SJCRH30 (cell line): Measurements from ENCODE around the gene THSD4. TPM values are rescaled to one million over a fixed set of nuclear protein-coding genes. Genes with fewer than 3 reads are reported as not detected.

Source experiments
- DNase-seq, 2 experiments: peaks; one replicate each; pipeline ENCODE4 v3.0.0-alpha.2; 2015 to 2020
- H3K27ac ChIP-seq: fragments of 250-450 bp; sonication (Bioruptor Pico); 2 replicates; pipeline ENCODE4 v1.5.1; 2020; ENCODE audit warnings: mild to moderate bottlenecking, moderate library complexity
- H3K27me3 ChIP-seq: fragments of 250-450 bp; sonication (Bioruptor Pico); 2 replicates; pipeline ENCODE4 v1.5.1; 2020; ENCODE audit warnings: mild to moderate bottlenecking, moderate library complexity
- H3K36me3 ChIP-seq: fragments of 250-450 bp; sonication (Bioruptor Pico); 2 replicates; pipeline ENCODE4 v1.5.1; 2020; ENCODE audit warnings: mild to moderate bottlenecking, moderate library complexity
- H3K4me1 ChIP-seq: fragments of 250-450 bp; sonication (Bioruptor Pico); 2 replicates; pipeline ENCODE4 v1.5.1; 2020; ENCODE audit warnings: mild to moderate bottlenecking, moderate library complexity
- H3K4me3 ChIP-seq: fragments of 250-450 bp; sonication (Bioruptor Pico); 2 replicates; pipeline ENCODE4 v1.5.1; 2020; ENCODE audit warnings: mild to moderate bottlenecking, moderate library complexity
- H3K9me3 ChIP-seq: fragments of 250-450 bp; sonication (Bioruptor Pico); replicated peaks from 2 replicates; pipeline ENCODE4 v1.5.1; 2020; ENCODE audit warnings: mild to moderate bottlenecking, moderate library complexity
- total RNA-seq: library from RNA; depleted of rRNA; stranded (reverse); fragments of >200 nt; shearing (Covaris generic); gene quantifications from 2 replicates; pipeline ENCODE4 v1.2.3, GENCODE V29; 2014

Gene THSD4
- total RNA-seq, 1 experiment from 2014 or later = 20.7 TPM

DNA sequence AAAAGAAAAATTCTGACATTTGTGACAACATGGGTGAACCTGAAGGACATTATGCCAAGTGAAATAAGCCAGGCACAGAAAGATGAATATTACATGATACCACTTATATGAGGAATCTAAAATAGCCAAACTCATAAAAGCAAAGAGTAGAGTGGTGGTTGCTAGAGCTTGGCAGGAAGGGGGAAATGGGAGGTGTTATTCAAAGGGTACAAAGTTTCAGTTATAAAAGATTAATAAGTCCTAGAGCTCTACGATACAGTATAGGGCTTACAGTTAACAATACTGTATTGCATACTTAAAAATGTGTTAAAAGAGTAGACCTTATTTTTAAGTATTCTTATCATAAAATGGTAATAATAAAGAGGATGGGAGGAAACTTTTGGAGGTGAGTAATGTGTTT is 583.5 kb downstream of the THSD4 start:
- no peaks in the 10 kb centered on the region for H3K4me1 ChIP-seq
- H3K36me3 ChIP-seq = no peaks in the 10 kb centered on the region
- no peaks in the 10 kb centered on the region for H3K27me3 ChIP-seq
- no peak overlapping the region for H3K27ac ChIP-seq
- no peak for DNase-seq
- no peaks in the 10 kb centered on the region for H3K9me3 ChIP-seq
- no peak overlapping the region for H3K4me3 ChIP-seq

DNA sequence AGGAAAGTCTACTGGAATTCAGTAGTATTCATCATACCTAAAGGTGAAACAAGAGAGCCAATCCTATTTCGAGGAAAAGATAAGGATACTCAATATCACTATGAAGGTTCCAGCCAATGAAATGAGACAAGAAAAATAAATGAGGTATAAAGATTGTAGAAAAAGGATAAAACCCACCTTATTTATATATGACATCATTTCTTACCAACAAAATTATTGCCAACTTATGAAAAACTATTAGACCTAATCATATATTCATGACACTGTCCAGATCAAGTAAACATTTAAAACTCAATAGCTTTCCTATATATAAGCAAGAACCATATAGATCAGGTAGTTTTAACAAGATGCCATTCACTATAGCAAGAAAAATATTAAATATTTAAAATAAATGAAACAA is 584.7 kb downstream of the THSD4 start:
- H3K4me3 ChIP-seq = no peak overlapping the region
- no peaks in the 10 kb centered on the region for H3K9me3 ChIP-seq
- peaks cover 5% of the 10 kb centered on the region; the same call in 1 of the 2 replicates for H3K4me1 ChIP-seq
- no peak for DNase-seq
- no peaks in the 10 kb centered on the region for H3K36me3 ChIP-seq
- H3K27me3 ChIP-seq = no peaks in the 10 kb centered on the region
- no peak overlapping the region for H3K27ac ChIP-seq

DNA sequence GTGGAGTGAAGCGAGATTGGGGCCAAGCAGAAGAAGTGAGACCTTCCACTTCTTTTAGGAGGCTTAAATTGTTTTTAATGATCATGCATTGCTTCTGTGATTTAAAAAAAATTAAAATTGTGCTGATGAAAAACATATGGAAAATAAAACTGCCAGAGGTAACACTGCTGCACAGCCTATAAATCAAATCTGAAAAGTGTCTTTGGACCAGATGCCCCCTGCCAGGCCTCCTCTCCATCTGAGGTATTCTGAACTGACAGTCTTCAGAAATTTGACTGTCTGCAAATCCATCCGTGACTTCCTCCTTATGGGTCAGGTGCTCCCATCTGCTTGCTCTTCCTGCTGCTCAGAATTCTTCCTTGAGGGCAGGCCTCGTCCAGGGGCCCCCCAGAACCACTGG is 586.5 kb downstream of the THSD4 start:
- H3K4me3 ChIP-seq = no peak overlapping the region
- H3K27ac ChIP-seq = no peak overlapping the region
- peaks cover 22% of the 10 kb centered on the region for H3K4me1 ChIP-seq
- no peaks in the 10 kb centered on the region for H3K36me3 ChIP-seq
- H3K9me3 ChIP-seq = no peaks in the 10 kb centered on the region
- H3K27me3 ChIP-seq = no peaks in the 10 kb centered on the region
- no peak for DNase-seq

DNA sequence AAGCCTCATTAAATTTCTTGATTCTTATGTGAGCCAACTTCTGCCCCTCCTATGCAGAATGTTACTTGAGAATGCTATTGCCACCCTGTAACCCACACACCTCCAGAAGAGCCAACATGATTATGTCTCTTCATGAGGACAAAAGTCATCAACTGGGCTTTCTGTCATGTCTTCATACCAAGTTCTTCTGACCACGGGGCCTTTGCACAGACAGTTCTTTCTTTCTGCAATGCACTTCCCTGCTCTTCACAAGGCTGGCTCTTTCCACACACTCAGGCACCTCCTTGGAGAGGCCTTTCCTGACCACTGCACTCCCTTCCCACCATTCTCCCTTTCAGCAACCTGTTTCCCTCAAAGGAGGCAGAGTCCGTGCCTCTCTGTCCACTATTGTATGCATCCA is 587.2 kb downstream of the THSD4 start:
- DNase-seq = no peak
- no peak overlapping the region for H3K27ac ChIP-seq
- H3K9me3 ChIP-seq = no peaks in the 10 kb centered on the region
- no peaks in the 10 kb centered on the region for H3K27me3 ChIP-seq
- no peak overlapping the region for H3K4me3 ChIP-seq
- peaks cover 29% of the 10 kb centered on the region for H3K4me1 ChIP-seq
- no peaks in the 10 kb centered on the region for H3K36me3 ChIP-seq

DNA sequence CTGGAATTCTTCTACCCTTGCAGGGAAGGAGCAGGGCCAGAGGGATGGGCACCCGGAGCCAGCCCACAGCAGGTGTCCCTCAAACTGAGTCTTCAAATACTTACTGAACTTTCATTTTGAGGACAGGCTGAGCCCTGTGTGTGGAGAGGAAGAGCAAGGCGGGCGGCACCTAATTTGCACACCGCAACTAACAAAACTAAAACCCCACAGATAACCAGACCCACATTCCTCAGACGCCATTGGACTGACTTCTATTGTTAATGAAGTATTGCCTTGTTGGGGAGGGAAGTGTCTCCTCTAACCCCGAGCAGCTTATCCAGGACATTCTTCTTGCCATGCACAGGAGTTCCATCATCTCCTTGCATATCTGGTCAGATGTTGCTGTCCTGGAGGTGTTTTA is 589.9 kb downstream of the THSD4 start:
- H3K36me3 ChIP-seq = no peaks in the 10 kb centered on the region
- H3K9me3 ChIP-seq = no peaks in the 10 kb centered on the region
- H3K27ac ChIP-seq = peak overlapping the region; percentile 26; the same call in 1 of the 2 replicates
- no peak overlapping the region for H3K4me3 ChIP-seq
- peak; percentile 56 to 59 for DNase-seq
- H3K27me3 ChIP-seq = no peaks in the 10 kb centered on the region
- peaks cover 55% of the 10 kb centered on the region for H3K4me1 ChIP-seq

DNA sequence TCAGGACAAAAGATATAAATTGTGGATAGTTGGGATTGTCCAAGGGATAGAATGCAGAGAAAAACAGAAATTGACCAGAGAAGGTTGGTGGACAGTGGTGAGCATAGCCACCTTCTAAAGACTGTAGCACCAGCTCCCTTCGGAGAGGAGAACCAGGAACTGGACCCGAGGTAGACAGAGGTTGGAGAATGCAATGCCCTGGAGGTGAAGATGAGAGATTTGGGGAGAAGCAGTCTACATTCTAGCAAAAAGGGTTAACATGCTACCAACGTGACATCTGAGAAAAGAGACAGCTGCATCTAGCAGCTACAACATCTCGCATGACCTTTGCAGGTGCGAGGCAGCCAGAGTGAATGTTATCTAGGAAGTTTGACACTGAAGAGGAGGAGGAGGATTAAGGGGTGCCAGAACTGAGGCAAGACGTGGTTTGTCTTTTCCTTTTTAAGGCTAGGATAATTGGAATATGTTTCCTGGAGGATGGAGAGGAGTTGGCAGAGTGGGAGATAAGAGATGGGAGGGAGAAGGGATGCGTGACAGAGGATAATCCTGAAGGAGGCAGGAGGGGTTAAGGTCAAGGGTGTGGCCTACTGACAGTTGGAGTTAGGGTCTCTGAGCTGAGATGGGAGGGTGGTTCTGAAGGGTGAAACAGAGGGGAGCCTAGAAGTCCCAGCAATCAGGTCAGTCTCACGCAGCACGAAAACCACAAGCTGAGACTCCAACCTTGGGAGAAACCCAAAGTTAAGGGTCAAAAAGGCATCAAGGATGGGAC is 591.4 kb downstream of the THSD4 start:
- no peak for DNase-seq
- H3K27me3 ChIP-seq = no peaks in the 10 kb centered on the region

DNA sequence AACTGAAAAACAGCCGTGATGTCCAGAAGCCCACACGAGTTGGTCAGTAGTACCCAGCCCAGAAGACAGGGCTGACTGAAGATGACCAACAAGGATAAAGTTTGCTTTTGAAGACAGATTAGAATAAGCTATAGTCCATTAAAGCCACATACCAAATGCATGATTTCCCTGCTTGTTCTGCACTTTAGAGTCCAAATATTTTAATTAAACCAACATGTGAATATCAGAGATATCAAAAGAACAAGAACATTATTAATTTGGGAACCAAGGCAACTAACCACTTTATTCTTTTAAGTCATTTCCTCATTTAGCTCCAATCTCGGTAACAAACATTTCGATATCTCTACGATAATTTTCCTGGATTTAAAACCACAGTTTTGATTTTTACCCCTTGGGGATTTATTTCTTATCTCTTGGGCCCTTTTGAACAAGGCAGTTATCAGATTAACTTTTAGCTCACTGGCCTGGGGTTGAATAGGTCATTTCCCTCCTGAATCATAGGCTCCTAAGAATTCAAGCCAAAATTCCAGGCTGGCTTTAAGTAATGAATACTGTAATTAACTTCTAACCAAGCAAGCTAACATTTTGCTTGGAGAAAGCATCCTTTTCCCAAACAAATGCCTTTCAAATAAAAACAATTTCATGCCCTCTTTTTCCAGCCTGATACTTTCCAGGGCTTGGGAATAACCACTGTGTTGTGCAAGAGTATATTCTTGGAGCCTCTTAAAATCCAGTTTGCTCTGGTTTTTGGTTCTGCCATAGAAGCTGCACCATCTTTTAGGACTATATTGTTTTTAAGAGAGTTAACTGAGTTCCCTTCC is 592.2 kb downstream of the THSD4 start:
- Histone ChIP-seq H3K27me3 (no peaks in the 10 kb centered on the region), H3K4me1 (peaks cover 61% of the 10 kb centered on the region), H3K4me3 (no peak overlapping the region), H3K27ac (peak overlapping the region; percentile 68), H3K9me3 (no peaks in the 10 kb centered on the region), H3K36me3 (no peaks in the 10 kb centered on the region)
- no peak for DNase-seq

More for the DNA sequence above, 591.4 kb downstream of the THSD4 start:
- peaks cover 59% of the 10 kb centered on the region for H3K4me1 ChIP-seq
- peak overlapping the region; percentile 68 for H3K27ac ChIP-seq
- no peaks in the 10 kb centered on the region for H3K9me3 ChIP-seq
- H3K4me3 ChIP-seq = no peak overlapping the region
- H3K36me3 ChIP-seq = no peaks in the 10 kb centered on the region

DNA sequence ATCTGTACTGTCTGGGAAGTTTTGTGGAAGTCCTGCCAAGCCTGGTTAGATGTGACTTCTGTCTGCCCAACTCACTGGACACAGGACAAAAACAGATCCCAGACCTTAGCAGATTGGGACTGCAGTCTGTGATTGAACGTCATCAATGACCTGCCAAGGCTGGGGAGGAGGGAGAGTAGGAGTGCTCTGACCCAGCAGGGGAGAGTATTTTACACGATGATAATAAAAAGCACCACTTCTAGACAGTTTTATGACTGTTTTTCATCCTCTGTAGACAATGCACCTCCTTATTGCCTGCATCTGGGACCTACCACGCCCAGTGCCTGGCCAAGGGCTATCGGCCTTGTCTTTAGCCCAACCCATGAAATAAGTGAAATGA is 592.8 kb downstream of the THSD4 start:
- no peak for DNase-seq
- no peak overlapping the region for H3K4me3 ChIP-seq
- H3K9me3 ChIP-seq = no peaks in the 10 kb centered on the region
- H3K4me1 ChIP-seq = peaks cover 67% of the 10 kb centered on the region
- H3K27me3 ChIP-seq = no peaks in the 10 kb centered on the region
- no peaks in the 10 kb centered on the region for H3K36me3 ChIP-seq
- peak overlapping the region; percentile 68 for H3K27ac ChIP-seq

DNA sequence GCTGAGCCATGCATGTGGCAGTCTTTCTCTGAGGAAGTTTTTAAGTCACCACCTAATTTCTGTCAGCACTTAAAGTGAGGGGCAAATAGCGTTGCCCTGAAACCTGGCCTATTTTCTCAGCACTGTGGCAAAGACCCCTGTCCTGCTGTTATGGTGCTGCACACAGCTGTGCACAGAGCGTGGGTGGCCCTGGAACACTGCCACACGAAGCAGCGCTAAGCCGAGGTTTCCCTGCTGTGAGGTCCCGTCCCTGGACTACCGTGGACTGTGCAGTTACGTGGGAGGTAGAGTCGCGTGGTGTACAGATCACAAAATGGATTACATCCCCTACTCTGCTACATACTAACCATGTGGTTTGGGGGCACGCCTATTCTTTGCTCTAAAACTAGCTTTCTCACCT is 593.5 kb downstream of the THSD4 start:
- H3K4me3 ChIP-seq = peak overlapping the region; percentile 8
- peak; percentile 92 to 96 for DNase-seq
- H3K36me3 ChIP-seq = no peaks in the 10 kb centered on the region
- H3K9me3 ChIP-seq = no peaks in the 10 kb centered on the region
- H3K27me3 ChIP-seq = no peaks in the 10 kb centered on the region
- peaks cover 74% of the 10 kb centered on the region for H3K4me1 ChIP-seq
- peak overlapping the region; percentile 68 for H3K27ac ChIP-seq

DNA sequence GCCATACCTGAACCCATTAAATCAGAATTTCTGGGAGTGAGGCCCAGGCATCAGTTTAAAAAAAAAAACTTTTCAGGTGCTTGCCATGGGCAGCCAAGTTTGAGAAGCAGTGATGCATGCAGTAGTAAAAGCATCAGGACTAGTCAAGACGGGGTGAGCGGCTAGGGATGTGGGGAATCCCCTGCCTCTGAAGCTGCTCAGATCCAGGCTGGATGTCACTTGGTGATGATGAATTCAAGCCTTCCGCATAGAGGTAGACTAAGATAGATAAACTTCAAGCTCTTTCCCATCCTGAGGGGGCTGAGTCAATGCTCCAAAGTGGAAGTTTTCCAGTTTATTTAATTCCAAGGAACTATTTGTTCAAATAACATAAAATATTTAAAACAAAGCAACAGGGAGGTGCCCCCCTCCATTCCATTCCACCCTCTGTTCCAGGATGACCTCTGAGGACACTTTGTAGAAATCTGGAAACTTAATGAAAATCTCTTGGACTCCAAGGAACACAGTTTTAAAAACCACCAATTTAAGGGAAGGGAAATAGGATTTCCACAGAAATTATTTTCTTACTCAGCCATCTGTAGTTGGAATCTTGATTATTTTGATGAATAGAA is 594.6 kb downstream of the THSD4 start:
- DNase-seq = no peak
- Histone ChIP-seq H3K27ac (no peak overlapping the region), H3K4me1 (peaks cover 70% of the 10 kb centered on the region), H3K9me3 (no peaks in the 10 kb centered on the region), H3K36me3 (no peaks in the 10 kb centered on the region), H3K4me3 (no peak overlapping the region), H3K27me3 (no peaks in the 10 kb centered on the region)

DNA sequence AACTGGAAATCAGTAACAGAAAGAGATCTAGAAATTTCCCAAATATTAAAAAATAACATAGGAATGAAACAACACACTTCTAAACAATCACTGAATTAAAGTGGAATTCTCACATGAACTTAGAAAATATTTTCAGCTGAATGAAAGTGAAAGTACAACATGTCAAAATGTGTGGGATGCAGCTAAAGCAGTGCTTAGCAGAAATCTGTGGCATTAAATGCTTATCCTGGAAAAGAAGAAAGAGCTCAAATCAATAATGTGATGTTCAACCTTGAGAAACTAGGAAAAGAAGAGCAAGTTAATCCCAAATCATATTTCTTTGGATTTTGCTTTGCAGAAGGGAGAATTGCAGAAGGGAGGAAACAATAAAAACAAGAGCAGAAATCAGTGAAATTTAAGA is 596.9 kb downstream of the THSD4 start:
- no peak for DNase-seq
- Histone ChIP-seq H3K9me3 (no peaks in the 10 kb centered on the region), H3K36me3 (no peaks in the 10 kb centered on the region), H3K4me3 (no peak overlapping the region), H3K27ac (no peak overlapping the region), H3K27me3 (no peaks in the 10 kb centered on the region), H3K4me1 (peaks cover 55% of the 10 kb centered on the region)

DNA sequence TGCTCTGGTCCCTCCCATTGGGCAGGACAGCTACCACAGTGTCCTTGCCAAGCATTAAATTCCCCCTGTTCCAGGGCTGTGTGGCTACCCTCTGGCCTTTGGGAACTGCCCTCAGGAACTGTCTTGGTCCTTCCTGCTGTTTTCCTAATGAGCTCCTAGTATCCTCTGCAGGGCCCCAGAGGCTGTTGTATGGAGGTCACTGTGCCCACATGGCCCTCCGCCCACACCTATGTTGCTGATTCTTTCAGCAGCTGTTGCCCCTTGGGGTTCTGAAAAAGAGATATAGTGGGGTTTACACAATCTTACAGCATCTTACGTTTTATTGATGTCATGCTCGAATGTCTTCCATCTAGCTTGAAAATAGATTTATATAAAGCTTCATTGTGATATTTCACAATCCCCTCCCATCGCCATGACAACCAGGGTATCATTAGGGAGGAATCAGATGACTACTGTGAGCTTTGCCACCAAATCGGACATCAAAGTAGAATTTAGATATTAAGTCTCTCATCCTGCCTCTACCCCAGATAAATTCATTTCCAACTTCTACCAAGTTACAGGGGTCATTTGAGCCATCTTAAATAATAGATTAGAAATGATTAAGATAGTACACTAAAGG is 598.0 kb downstream of the THSD4 start:
- H3K9me3 ChIP-seq = no peaks in the 10 kb centered on the region
- peak; percentile 63 to 87 for DNase-seq
- H3K4me3 ChIP-seq = no peak overlapping the region

DNA sequence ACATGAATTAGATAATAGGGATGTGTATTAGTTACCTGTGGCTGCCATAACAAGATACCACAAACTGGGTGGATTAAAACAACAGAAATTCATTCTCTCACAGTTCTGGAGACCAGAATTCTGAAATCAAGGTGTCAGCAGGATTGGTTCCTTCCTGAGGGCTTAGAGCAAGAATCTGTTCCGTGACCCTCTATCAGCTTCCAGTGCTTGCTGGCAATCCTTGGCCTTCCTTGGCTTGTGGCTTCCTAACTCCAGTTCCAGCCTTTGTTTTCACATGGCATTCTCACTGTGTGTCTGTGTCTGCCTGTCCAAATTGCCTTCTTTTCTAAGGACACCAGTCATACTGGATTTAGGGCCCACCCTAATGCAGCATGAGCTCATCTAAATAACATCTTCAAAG is 600.6 kb downstream of the THSD4 start:
- Histone ChIP-seq H3K4me1 (peaks cover 23% of the 10 kb centered on the region), H3K27me3 (no peaks in the 10 kb centered on the region), H3K4me3 (no peak overlapping the region), H3K36me3 (no peaks in the 10 kb centered on the region), H3K9me3 (no peaks in the 10 kb centered on the region), H3K27ac (no peak overlapping the region)
- no peak for DNase-seq

More for the DNA sequence above, 598.0 kb downstream of the THSD4 start:
- Histone ChIP-seq H3K27ac (peak overlapping the region; percentile 1; the same call in 1 of the 2 replicates), H3K4me1 (peaks cover 45% of the 10 kb centered on the region), H3K36me3 (no peaks in the 10 kb centered on the region), H3K27me3 (no peaks in the 10 kb centered on the region)

DNA sequence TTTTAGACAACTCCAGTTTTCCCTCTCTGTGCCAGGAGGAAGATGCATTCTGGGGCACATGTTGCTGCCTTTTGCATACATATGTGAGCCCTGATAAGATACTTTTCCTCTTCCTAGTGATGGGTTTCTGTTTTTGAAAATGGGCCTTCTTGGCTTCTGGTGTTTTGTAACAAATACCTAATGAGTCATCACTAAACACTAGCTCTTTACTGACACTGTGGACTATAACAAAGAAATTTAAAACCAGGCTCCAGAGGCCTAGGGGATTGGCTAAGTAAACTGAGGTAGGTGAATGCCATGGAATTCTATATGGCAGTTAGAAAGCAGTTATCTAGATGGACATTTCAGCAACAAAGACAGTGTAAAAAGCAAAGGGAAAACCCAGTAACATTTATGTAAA is 601.7 kb downstream of the THSD4 start:
- no peaks in the 10 kb centered on the region for H3K36me3 ChIP-seq
- no peak overlapping the region for H3K4me3 ChIP-seq
- DNase-seq = no peak
- H3K27me3 ChIP-seq = no peaks in the 10 kb centered on the region
- H3K4me1 ChIP-seq = peaks cover 23% of the 10 kb centered on the region
- no peaks in the 10 kb centered on the region for H3K9me3 ChIP-seq
- H3K27ac ChIP-seq = no peak overlapping the region
